Lower lobe of right lung (tissue), 2 donors: ENCODE data around the gene ADGRE1. TPM values are rescaled to one million over a fixed set of nuclear protein-coding genes. Genes with fewer than 3 reads are reported as not detected.

ENCODE experiments used
- ATAC-seq, 2 donors: fragments of 200-7000 bp; cut with Tn5 transposase; one replicate each; pipeline ENCODE4 v1.9.1; 2020 to 2022; ENCODE audit warnings: mild to moderate bottlenecking in 2 of 2, moderate library complexity in 2 of 2
- DNase-seq: peaks from one replicate; pipeline ENCODE4 v3.0.0-alpha.2; 2020
- H3K27ac ChIP-seq: fragments of 200-600 bp; one replicate; pipeline ENCODE4 v1.8.0; 2022
- H3K27me3 ChIP-seq: fragments of 200-600 bp; one replicate; pipeline ENCODE4 v1.8.0; 2022; ENCODE audit warnings: low read depth
- H3K36me3 ChIP-seq: fragments of 200-600 bp; one replicate; pipeline ENCODE4 v1.8.0; 2022; ENCODE audit warnings: mild to moderate bottlenecking
- H3K4me1 ChIP-seq: fragments of 200-600 bp; one replicate; pipeline ENCODE4 v1.8.0; 2022
- H3K4me3 ChIP-seq: fragments of 200-600 bp; one replicate; pipeline ENCODE4 v1.8.0; 2022; ENCODE audit warnings: mild to moderate bottlenecking
- H3K9me3 ChIP-seq: fragments of 200-600 bp; one replicate; pipeline ENCODE4 v1.8.0; 2022
- intact Hi-C: fragments of 100-400 bp; cut with DNase I; formaldehyde crosslinking; loops from one replicate; pipeline ENCODE4 v1.11.0; 2022
- total RNA-seq: library from RNA; stranded (reverse); fragmentation: NEBNext Ultra II Directional; extraction: Animal tissue kit (Norgen Biotek cat#: 25700); gene quantifications from one replicate; pipeline ENCODE4 v1.2.1, GENCODE V29; 2021
- TF ChIP-seq, protein P1 (sequence below): fragments of 200-600 bp; IDR thresholded peaks from one replicate; pipeline ENCODE4 v1.8.0; 2022; ENCODE audit warnings: antibody characterized with exemption, mild to moderate bottlenecking
- donor health status: DM: no; HTN: yes; CAD: no; lungs with severe emphysema.

Gene ADGRE1
- total RNA-seq, 1 donor from 2014 or later: 1.8 TPM

DNA sequence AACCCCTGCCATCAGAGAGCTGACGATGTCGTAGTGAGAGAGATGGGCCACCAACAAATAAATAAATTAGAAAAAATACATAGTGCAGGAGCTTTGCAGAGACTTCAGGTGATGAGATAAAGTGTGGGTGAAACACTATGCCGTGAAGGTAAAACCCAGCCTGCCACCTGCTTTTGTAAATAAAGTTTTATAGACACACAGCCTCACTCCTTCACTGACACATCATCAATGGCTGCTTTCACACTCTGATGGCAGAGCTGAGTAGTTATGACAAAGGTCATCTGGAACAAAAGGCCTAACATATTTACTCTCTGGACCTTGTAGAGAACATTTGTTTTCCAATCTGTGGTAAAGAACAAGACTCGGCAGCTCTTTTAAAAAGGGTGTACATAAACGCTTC is 88.8 kb downstream of the ADGRE1 start:
- Histone ChIP-seq H3K27me3 (peaks cover 13% of the 10 kb centered on the region), H3K4me1 (no peaks in the 10 kb centered on the region), H3K9me3 (peaks cover 12% of the 10 kb centered on the region), H3K4me3 (no peak overlapping the region), H3K36me3 (no peaks in the 10 kb centered on the region), H3K27ac (no peak overlapping the region)
- ATAC-seq (no peak), DNase-seq (no peak)
- intact Hi-C loops: no loop called here
- TF ChIP-seq, protein P1, sequence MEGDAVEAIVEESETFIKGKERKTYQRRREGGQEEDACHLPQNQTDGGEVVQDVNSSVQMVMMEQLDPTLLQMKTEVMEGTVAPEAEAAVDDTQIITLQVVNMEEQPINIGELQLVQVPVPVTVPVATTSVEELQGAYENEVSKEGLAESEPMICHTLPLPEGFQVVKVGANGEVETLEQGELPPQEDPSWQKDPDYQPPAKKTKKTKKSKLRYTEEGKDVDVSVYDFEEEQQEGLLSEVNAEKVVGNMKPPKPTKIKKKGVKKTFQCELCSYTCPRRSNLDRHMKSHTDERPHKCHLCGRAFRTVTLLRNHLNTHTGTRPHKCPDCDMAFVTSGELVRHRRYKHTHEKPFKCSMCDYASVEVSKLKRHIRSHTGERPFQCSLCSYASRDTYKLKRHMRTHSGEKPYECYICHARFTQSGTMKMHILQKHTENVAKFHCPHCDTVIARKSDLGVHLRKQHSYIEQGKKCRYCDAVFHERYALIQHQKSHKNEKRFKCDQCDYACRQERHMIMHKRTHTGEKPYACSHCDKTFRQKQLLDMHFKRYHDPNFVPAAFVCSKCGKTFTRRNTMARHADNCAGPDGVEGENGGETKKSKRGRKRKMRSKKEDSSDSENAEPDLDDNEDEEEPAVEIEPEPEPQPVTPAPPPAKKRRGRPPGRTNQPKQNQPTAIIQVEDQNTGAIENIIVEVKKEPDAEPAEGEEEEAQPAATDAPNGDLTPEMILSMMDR: no peak

DNA sequence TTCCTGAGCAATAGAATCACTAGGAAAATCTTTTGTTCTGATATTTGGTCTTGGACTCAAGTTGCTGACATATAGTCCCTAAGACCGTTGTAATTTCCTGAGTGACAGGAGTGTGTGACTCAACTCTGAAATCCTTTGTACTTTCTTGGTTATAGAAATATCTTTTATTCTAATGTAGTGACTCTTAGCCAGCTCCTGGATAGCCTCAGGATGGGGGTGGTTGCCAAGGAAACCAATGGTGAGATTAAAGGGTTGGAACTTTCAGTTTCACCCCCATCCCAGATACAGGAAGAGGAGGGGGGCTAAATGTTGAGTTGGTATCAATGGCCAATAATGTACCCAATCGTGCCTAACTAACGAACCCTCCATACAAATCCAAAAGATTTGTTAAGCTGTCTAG is 92.0 kb downstream of the ADGRE1 start:
- H3K36me3 ChIP-seq: no peaks in the 10 kb centered on the region
- H3K4me3 ChIP-seq: no peak overlapping the region
- DNase-seq (no peak), ATAC-seq (no peak)
- intact Hi-C loops: no loop called here
- no peaks in the 10 kb centered on the region for H3K4me1 ChIP-seq
- TF ChIP-seq, protein P1: no peak
- peaks cover 8% of the 10 kb centered on the region for H3K27me3 ChIP-seq
- H3K9me3 ChIP-seq: peaks cover 12% of the 10 kb centered on the region
- H3K27ac ChIP-seq: no peak overlapping the region

DNA sequence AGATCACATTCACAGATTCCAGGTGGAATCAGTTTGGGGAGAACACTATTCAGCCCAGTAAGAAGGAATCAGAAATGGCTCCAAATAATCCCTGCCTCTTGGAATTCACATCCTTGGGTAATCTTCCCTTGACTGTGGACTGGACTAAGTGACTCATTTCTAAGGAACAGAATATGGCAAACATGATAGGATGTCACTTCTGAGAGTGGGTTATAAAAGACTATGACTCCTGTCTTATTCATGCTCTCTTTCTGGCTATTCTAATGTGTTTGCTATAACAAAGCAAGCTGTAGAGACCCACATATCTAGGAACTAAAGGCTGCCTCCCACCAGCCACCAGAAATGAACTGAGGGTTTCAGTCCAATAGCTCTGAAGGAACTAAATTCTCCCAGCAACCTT is 96.1 kb downstream of the ADGRE1 start:
- no peaks in the 10 kb centered on the region for H3K27me3 ChIP-seq
- intact Hi-C loops: no loop called here

DNA sequence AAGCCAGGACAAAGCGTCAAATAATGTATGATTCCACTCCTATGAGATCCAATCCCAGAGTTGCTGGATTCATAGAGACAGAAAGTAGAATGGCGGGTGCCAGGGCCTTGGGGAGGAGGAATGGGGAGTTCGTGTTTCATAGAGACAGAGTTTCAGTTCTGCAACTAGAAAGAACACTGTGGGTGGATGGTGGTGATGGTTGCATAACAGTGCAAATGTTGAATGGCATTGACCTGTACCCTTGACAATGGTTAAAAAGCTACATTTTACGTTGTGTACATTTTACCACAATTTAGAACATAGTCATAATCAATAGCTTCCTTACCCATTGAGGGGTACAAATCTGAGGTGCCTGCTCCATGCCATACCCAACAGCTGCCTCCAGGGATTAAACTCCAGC is 100.5 kb downstream of the ADGRE1 start:
- ATAC-seq: peak; percentile 80 to 87
- no peak overlapping the region for H3K27ac ChIP-seq
- H3K4me3 ChIP-seq: no peak overlapping the region
- intact Hi-C loops: no loop called here
- H3K36me3 ChIP-seq: no peaks in the 10 kb centered on the region
- TF ChIP-seq, protein P1: no peak
- no peaks in the 10 kb centered on the region for H3K4me1 ChIP-seq
- DNase-seq: no peak
- H3K9me3 ChIP-seq: peaks cover 3% of the 10 kb centered on the region
- H3K27me3 ChIP-seq: no peaks in the 10 kb centered on the region

More for the DNA sequence above, 96.1 kb downstream of the ADGRE1 start:
- DNase-seq (no peak), ATAC-seq (no peak)
- peaks cover 6% of the 10 kb centered on the region for H3K9me3 ChIP-seq
- H3K4me3 ChIP-seq: no peak overlapping the region
- no peaks in the 10 kb centered on the region for H3K36me3 ChIP-seq
- TF ChIP-seq, protein P1: no peak
- no peak overlapping the region for H3K27ac ChIP-seq
- H3K4me1 ChIP-seq: no peaks in the 10 kb centered on the region

DNA sequence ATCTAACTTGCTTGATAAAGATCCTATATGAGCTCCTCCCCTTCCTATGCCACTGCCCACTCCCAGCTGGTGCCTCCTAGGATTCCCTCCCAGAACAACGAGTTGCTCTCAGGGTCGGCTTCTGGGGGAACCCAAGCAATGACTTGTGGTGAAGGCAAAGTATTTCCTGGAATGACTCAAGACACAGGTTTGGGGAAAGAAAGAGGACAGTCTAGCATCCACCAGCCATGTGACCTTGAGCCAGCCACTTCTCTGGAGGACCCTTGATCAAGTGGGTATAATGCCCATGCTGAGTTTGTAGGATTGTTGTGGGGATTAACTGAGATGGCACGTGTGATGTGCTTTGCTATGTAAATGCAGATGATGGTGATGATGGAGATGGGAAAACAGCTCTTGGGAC is 100.9 kb downstream of the ADGRE1 start:
- Histone ChIP-seq H3K36me3 (no peaks in the 10 kb centered on the region), H3K4me3 (no peak overlapping the region), H3K27me3 (no peaks in the 10 kb centered on the region), H3K9me3 (peaks cover 3% of the 10 kb centered on the region), H3K27ac (no peak overlapping the region), H3K4me1 (no peaks in the 10 kb centered on the region)
- ATAC-seq (peak; percentile 30 to 46), DNase-seq (no peak)
- TF ChIP-seq, protein P1: no peak
- intact Hi-C loops: no loop called here

Other genes with a start within 250 kb of the ADGRE1 start
- gene TNFSF14, start 217.4 kb upstream of the ADGRE1 start, total RNA-seq: 3.3 TPM
- 1,321 TPM for gene C3, start 166.9 kb upstream of the ADGRE1 start, total RNA-seq
- 87.0 TPM for gene GPR108, start 150.0 kb upstream of the ADGRE1 start, total RNA-seq
- gene TRIP10, start 147.9 kb upstream of the ADGRE1 start, total RNA-seq: 65.8 TPM
- gene SH2D3A, start 120.1 kb upstream of the ADGRE1 start, total RNA-seq: 21.2 TPM
- gene VAV1, start 114.9 kb upstream of the ADGRE1 start, total RNA-seq: 36.2 TPM
- gene MBD3L2B, start 133.9 kb downstream of the ADGRE1 start, total RNA-seq: not detected
- gene MBD3L5, start 143.0 kb downstream of the ADGRE1 start, total RNA-seq: not detected
- not detected for gene MBD3L4, start 152.6 kb downstream of the ADGRE1 start, total RNA-seq
- gene MBD3L2, start 161.7 kb downstream of the ADGRE1 start, total RNA-seq: not detected
- not detected for gene MBD3L3, start 171.1 kb downstream of the ADGRE1 start, total RNA-seq
- gene ZNF557, start 182.1 kb downstream of the ADGRE1 start, total RNA-seq: 11.2 TPM